ENCODE data around the gene MLXIPL.
"Not testable (repeated sequence)": the region's sequence is repeated elsewhere in the genome, so short reads cannot be mapped to it uniquely, and the experiment has no call there.

MLXIPL gene, protein sequence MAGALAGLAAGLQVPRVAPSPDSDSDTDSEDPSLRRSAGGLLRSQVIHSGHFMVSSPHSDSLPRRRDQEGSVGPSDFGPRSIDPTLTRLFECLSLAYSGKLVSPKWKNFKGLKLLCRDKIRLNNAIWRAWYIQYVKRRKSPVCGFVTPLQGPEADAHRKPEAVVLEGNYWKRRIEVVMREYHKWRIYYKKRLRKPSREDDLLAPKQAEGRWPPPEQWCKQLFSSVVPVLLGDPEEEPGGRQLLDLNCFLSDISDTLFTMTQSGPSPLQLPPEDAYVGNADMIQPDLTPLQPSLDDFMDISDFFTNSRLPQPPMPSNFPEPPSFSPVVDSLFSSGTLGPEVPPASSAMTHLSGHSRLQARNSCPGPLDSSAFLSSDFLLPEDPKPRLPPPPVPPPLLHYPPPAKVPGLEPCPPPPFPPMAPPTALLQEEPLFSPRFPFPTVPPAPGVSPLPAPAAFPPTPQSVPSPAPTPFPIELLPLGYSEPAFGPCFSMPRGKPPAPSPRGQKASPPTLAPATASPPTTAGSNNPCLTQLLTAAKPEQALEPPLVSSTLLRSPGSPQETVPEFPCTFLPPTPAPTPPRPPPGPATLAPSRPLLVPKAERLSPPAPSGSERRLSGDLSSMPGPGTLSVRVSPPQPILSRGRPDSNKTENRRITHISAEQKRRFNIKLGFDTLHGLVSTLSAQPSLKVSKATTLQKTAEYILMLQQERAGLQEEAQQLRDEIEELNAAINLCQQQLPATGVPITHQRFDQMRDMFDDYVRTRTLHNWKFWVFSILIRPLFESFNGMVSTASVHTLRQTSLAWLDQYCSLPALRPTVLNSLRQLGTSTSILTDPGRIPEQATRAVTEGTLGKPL
- long read RNA-seq, donor 1, partial matches to known transcripts: 0 of 12 reads
- long read RNA-seq, donor 1, other reads (novel, unspliced or antisense): 11 of 12 reads
- long read RNA-seq, donor 2: 0 reads
- long read RNA-seq, donor 3: 0 reads
- long read RNA-seq, donor 4: 0 reads
- long read RNA-seq, donor 5: 0 reads
- long read RNA-seq, donor 6: 0 reads
- long read RNA-seq, donor 7: 0 reads
- long read RNA-seq, donor 8, partial matches to known transcripts: 0 of 1 reads
- long read RNA-seq, donor 8, other reads (novel, unspliced or antisense): 0 of 1 reads

DNA sequence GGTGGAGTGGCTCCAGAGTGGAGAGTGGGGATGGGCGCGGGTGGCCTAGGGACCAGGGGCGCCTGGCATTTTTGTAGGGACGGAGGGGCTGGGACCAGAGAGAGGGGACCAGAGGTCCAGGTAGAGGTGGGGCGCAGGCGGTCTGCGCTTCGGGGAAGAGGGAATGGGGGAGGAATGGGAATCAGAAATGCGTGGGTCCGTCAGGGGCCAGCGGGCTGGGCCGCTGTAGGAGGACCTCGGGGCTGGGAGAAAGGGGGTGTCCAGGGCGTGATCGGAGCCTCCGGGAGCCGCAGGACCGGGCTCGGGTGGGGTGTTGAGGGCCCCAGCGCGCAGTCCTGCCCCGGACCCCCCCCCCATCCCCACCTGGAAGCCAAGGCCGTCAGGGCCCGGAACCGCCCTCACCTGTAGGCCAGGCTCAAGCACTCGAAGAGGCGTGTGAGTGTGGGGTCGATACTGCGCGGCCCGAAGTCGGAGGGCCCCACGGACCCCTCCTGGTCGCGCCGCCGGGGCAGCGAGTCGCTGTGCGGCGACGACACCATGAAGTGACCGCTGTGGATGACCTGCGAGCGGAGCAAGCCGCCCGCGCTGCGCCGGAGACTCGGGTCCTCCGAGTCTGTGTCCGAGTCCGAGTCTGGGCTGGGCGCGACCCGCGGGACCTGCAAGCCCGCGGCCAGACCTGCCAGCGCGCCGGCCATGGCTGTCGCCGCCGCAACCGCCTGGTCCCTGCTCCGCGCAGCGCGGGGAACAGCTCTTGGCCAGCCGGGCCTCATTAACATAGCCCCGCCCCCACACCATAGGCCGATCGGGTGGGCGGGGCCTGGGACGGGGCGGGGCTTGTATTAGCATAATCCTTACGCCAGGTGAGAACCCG is at the start of gene MLXIPL:
MLXIPL (minus strand) TSS at position 725 of the 871 bp plus-strand sequence; CDS start at position 695, 30 bp downstream.
- DNase-seq: peak; percentile 86

DNA sequence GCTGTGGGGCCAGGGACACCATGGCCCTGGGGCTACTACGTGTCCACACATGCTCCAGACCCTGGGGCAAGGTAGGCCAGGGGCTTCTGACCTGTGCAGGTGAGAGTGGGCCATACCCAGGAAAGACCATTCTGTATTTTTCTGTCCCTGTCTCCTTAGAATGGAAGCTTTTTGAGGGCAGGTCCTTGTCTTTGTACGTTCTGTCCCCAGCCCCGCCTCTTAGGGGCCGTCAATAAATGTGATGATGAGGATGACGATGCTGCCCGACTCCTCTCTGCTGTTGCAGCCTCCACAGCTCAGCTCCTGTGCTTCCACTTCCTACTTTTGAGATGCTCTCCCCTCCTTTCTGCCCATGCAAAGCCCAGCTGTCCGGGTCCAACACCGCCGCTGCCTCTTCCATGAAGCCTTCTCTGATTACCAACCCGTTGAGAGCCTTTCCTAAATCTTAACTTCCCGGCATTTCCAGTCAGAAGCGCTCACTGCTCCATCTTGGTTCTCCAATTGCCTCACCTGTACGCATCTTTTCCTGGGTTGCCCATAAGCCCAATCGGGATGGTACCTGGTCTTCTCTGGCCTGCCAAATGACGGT is 47.6 kb upstream of the MLXIPL start:
- no peak for DNase-seq

DNA sequence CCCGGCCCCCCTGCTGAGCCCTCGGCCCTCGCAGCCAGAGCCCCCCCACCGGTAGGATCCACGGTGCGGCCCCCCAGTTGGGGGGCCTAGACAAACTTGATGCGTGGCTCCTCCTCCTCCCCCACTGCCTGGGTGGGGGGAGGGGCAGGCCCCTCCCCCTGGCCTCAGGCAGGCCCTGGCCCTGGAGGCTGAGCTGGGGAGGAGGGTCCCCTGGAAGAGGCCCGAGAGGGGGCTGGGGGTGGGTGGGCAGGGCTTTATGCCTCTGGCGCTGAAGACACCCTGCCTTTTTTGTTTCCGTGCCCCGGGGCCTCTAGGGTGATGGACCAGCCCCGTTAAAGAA is 47.0 kb upstream of the MLXIPL start:
- no peak for DNase-seq

DNA sequence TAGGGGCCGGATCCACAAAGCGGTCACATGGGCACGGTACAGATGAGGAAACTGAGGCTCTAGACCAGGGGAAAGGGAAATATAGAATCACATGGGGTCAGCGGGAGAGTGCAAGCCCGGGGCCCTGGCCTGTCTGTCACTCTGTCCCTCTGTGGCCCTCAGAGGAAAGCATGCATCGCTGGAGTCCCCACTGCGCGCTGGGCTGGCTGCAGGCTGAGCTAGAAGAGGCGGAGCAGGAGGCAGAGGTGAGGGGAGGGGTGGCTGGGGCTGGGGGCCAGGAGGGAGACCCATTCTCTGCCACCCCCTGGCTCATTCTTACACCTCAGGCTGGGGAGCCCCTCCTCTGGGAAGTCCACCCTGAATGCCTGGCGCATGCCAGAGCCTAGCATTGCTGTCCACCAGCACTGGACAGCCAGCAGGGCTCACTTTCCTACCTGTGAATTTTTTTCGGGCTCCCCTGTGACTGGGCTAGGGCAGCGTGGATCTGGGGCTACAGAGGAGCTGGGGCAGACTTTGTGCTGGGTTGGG is 45.6 kb upstream of the MLXIPL start:
- DNase-seq: no peak

DNA sequence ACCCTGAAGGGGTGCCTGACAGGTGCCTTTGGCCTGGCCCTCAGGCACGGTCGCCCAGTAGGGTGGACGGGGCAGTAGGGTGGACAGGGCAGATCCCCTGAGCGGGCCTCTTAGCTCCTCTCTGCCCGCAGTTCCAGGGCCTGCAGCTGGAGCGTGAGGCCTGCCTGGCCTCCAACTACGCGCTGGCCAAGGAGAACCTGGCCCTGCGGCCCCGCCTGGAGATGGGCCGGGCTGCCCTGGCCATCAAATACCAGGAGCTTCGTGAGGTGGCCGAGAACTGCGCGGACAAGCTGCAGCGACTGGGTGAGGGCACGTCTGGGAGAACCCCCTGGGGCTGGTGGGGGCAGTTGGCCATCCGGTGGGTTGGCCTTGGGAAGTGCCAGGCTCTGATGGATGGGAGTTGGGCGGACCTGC is 45.0 kb upstream of the MLXIPL start:
- peak; percentile 56 for DNase-seq

DNA sequence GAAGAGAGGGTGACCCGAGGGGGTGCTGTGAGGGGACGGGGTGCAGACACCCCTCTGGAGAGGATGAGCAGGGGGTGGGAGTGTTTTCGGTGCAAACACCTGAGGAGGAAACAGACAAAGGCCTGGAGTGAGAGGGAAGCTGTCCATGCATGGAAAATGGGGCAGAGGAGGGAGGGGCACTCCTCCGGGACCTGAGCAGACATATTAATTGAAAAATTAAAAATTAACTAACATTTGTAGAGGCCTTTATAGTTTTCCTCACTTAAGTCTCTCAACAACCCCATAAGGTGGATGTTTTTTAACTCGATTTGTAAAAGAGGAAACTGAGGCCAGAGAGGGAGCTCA is 44.5 kb upstream of the MLXIPL start:
- DNase-seq: no peak

DNA sequence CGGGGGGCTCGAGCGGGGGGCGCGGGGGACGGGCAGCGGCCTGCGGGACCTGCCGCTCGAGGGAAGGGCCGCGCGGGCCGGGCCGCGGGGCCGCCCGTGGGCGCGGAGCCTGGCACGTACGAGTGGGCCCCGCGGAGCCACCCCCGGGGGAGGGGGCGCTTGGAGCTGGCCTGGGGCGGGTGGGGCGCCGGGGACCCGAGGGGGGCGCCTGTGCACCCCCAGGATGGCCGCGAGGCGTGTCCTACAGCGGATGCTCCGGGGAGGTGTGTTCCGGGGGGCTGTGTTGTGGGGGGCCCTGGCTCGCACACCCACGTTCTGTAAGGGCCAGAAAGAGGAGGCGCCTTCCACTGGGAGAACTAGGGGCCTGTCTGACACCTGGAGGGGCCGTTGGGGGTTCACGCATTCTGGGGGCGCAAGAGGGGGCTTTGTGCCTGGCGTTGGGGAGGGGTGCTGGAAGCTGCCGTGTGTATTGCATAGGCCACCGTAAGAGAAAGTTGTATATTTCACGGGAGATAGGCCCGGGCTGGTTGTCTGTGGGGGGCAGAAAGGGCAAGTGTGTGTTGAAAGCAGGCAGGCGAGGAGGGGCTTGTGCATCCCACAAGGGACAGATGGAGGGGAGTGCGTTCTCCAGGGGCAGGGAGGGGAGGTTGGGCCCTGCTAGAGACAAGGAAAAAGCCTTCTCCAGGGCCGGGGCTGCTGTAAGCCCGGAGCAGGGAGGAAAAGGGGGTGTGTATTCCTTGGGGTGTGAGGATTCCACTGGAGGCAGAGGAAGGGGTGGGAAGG is 44.0 kb upstream of the MLXIPL start:
- peak; percentile 63 for DNase-seq

DNA sequence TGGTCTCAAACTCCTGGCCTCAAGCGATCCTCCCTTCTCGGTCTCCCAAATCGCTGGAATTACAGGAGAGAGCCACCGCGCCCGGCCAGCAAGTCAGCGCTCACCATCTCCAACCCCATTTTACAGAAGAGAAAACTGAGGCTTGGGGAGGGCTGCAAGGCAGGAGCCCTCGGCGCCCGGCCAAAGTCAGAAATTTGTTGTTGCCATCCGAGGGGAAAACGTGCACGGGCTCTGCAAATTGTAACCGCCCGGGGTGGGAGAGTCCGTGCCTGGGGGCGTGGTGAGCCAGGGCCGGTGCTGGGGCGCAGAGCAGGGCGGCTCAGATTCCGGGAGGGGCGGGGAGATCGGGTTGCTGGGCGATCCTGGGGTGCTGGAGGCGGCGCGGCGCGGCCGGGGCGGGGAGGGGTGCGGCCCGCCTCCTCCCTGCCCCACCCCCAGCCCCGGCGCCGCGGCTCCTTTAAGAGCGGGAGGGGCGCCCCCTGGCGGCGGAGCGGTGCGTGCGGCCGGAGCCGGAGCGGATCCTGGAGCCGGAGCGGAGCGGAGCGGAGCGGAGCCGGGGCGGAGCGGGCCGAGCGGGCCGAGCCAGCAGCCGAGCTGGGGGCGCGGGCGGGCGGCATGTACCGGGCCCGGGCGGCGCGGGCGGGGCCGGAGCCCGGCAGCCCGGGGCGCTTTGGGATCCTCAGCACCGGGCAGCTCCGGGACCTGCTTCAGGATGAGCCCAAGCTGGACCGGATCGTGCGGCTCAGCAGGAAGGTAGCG is 43.2 kb upstream of the MLXIPL start, which contains the start of gene VPS37D:
VPS37D (plus strand) TSS at position 488 of the 759 bp plus-strand sequence; CDS start at position 616, 128 bp downstream.
- DNase-seq: peak; percentile 82

DNA sequence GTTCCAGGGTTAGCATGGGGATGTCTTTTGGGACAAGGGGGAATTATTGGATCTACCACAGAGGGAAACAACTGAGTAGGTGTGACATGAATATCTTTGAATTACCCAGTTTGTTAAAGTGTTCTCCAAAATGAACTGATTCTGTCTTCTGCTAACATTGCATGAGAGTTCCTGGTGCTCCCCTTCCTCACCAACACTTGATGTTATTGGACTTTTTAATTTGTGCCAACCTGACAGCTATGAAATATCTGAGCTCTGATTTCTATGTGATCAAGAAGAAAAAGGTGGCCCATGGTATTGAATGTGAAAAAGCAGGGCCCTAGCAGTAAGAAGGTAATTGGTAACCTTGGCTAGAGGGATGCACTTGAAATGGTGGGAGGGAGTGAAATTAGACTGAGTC is 38.7 kb upstream of the MLXIPL start:
- no peak for DNase-seq

DNA sequence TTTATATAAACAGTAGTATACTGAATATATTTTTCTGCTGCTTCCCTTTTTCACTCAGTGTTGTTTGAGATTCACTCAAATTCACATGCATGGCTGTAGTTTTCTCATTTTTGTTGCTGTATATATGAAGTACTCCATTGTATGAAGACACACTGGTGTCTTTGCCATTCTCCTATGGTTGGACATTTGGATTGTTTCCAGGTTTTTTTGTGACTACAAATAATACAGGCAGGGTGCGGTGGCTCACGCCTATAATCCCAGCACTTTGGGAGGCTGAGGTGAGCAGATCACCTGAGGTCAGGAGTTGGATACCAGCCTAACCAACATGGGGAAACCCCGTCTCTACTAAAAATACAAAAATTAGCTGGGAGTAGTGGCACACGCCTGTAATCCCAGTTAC is 36.3 kb upstream of the MLXIPL start:
- DNase-seq: not testable (repeated sequence)

DNA sequence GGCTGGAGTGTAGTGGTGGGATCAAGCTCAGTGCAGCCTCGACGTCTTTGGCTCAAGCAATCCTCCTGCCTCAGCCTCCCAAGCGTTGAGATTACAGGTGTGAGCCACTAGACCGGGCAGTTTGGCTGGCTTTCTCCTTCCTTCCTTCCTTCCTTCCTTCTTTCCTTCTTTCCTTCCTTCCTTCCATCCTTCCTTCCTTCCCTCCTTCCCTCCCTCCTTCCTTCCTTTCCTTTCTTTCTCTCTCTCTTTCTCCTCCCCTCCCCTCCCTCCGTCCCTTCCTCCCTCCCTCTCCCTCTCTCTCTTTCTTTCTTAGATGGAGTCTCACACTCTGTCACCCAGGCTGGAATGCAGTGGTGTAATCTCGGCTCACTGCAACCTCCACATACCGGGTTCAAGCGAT is 35.7 kb upstream of the MLXIPL start:
- no peak for DNase-seq

DNA sequence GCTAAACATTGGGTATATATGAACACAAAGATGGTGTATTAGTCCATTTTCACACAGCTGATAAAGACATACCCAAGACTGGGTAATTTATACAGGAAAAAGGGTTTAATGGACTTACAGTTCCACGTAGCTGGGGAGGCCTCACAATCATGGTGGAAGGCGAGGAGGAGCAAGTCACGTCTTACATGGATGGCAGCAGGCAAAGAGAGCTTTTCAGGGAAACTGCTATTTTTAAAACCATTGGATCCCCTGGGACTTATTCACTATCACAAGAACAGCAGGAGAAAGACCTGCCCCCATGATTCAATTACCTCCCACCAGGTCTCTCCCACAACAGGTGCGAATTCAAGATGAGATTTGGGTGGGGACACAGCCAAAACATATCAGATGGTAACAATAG is 31.0 kb upstream of the MLXIPL start:
- DNase-seq: not testable (repeated sequence)

DNA sequence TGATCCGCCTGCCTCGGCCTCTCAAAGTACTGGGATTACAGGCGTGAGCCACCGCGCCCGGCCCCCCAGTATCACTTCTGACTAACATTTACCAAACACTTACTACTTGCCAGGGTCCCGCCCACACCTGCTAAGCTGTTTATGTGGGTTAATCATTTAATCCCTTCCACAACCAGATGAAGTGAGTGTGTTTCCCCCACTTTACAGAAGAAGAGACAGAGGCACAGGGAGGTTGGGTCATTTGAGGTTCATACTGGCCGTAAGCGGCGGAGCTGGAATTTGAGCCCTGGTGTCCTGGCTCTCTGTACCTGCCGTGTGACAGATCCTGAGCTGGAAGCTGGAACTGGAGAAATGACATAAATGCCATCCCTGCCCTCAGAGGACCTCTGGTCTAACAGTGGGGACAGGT is 28.2 kb upstream of the MLXIPL start:
- no peak for DNase-seq

DNA sequence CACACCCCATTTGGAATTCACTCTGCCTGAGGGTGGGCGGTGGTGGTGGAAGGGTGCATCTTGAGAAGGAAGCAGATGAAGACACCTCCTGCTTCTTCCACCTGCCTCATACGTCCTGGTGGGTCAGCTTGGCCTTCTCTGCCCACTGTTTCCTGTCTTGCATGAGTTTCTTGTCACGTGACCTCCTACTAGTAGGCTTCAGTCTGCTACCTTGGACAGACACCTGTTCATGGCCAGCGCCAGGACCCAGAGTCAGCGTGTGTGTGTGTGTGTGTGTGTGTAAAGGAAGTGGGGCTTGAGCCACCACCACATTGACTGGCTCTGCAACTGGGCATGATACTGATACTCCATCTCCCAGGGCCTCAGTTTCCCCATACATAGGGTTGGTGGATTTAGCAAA is 26.2 kb upstream of the MLXIPL start:
- DNase-seq: no peak

DNA sequence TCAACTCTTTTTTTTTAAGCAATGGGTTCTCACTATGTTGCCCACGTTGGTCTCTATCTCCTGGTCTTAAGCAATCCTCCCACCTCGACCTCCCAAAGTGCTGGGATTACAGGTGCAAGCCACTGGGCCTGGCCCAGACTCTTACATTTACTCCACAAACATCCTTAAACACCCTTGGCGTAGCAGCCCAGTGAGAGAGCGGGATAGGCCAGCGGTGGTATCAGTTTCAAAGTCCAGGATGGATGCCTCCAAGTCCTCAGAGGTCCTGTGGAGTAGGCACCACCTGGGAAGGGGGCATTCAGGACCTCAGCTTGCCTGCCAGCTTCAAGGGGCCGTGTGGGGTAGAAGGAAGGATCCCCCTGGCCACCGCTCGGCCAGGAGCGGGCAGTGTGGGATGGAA is 25.3 kb upstream of the MLXIPL start:
- no peak for DNase-seq

DNA sequence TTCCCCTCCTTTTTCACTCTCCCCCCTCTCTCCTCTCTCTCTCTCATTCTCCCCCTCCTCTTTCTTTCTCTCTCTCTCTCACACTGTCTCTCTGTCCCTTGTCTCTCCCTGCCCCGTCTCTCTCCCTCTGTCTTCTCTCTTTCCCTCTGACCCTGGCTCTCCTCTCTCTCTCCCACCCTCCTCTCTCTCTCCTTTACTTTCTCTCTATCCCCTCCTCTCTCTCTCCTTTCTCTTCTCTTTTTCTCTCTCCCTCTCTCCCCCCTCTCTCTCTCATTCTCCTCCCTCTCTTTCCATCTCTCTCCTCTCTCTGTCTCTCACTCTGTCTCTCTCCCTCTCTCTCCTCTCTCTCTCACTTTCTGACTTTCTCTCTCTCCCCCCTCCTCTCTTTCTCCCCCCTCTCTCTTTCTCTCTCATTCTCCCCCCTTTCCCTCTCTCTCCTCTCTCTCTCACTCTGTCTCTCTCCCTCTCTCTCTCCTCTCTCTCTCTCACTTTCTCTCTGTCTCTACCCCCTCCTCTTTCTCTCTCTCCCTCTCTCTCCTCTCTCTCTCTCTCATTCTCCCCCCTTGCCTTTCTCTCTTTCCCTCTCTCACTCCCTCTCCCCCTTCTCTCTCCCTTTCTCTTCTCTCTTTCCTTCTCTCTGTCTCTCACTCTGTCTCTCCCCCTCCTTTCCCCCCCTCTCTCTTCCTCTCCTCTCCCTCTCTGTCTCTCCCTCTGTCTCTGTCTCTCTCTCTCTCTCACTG is 24.4 kb upstream of the MLXIPL start:
- no peak for DNase-seq

DNA sequence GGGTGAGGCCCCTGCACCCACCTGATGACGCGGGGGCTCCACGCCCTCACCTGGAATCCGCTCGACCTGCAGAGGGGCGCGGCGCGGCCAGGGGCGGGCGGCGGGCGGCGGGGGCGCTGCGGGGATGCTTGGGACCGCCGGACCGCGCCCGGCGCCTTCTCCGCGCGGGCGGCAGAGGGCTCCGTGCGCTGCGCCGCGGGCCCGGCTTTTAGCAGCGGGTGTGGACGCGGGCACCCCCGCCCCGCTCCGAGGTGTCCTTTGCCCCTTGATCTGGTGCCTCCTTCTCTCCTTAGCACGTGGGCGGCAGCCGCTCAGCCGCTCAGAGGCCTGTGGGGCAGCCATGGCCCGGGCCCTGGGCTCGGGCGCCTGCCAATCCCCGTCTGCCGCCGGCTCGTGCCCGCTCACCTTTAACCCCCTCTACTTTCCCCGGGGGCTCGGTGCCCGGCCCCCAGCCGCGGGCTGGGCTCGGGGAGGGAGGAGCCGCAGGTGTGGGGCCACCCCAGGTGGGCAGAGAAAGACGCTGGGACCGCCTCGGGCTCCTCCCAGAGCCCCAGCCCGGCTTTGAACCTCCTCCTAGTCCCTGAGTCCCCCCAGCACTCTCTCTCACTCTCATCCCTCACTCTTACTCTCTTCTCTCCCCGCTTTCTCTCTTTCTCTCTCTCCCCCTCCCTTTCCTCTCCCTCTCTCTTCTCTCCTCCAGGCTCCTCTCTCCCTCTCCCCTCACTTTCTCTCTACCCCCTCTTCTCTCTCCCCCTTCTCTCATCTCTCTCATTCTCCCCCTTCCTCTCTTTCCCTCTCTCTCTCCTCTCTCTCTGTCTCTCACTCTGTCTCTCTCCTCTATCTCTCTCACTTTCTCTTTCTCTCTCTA is 23.6 kb upstream of the MLXIPL start:
- peak; percentile 71 for DNase-seq

Measured in right kidney (tissue), 9 donors.